Astrocyte of the cerebellum (primary cell): Measurements from ENCODE around the gene CABP2.

Experiments
- DNase-seq: peaks from one replicate; pipeline ENCODE4 v3.0.0-alpha.2; 2011; ENCODE audit warnings: low read depth
- H3K4me3 ChIP-seq: 2 replicates; pipeline ENCODE4 v1.5.1; 2011; ENCODE audit warnings: mild to moderate bottlenecking, low read depth, low read length, moderate library complexity
- in situ Hi-C: cut with HindIII; loops from 2 replicates; pipeline ENCODE4 v1.10.0; 2017; ENCODE audit warnings: low sequenced_read_pairs
- TF ChIP-seq, protein P1 (sequence below): IDR thresholded peaks from 2 replicates; pipeline ENCODE4 v1.5.1; 2012; ENCODE audit warnings: low read length, low read depth, moderate library complexity, mild to moderate bottlenecking; ENCODE audit errors: missing control alignments

Gene CABP2

DNA sequence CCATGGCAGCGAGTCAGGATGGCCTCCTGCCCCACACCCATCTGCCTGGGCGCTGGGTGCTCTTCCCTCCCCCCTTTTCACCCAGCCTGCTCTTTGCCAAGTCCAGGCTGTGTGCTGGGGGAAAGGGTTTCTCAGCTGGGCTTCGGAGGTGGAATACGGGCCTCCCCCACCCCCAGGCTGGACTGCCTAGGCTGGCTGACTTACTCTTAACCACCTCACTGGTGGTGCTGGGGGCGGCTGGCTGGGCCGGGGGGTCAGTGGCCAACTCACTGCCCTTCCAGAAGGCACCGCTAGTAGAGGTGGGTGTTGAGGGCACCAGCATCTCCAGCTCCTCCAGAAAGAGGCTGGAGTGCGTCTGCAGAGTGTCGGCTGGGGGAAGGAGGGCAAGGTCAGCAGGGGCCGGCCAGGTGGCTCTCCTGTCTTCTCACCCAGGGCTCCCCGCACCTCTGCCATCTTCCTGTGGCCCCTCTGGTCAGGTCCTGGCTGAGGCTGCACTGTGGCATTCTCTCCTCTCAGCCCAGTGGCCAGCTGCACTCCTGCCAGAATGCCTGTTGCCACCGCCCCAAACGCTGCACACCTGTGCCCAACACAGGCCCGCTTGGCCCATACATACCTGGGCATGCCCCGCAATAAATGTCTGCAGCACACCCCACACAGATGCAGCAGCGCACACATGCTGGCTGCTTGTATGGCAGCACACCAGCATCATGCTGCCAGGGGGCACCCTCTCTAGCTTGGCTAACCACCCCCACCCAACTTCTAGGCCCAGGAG, 27.8 kb downstream of the CABP2 start:
- no peak for DNase-seq
- in situ Hi-C loops, result no loop called here
- TF ChIP-seq, protein P1, sequence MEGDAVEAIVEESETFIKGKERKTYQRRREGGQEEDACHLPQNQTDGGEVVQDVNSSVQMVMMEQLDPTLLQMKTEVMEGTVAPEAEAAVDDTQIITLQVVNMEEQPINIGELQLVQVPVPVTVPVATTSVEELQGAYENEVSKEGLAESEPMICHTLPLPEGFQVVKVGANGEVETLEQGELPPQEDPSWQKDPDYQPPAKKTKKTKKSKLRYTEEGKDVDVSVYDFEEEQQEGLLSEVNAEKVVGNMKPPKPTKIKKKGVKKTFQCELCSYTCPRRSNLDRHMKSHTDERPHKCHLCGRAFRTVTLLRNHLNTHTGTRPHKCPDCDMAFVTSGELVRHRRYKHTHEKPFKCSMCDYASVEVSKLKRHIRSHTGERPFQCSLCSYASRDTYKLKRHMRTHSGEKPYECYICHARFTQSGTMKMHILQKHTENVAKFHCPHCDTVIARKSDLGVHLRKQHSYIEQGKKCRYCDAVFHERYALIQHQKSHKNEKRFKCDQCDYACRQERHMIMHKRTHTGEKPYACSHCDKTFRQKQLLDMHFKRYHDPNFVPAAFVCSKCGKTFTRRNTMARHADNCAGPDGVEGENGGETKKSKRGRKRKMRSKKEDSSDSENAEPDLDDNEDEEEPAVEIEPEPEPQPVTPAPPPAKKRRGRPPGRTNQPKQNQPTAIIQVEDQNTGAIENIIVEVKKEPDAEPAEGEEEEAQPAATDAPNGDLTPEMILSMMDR, result no peak
- no peak overlapping the region for H3K4me3 ChIP-seq

DNA sequence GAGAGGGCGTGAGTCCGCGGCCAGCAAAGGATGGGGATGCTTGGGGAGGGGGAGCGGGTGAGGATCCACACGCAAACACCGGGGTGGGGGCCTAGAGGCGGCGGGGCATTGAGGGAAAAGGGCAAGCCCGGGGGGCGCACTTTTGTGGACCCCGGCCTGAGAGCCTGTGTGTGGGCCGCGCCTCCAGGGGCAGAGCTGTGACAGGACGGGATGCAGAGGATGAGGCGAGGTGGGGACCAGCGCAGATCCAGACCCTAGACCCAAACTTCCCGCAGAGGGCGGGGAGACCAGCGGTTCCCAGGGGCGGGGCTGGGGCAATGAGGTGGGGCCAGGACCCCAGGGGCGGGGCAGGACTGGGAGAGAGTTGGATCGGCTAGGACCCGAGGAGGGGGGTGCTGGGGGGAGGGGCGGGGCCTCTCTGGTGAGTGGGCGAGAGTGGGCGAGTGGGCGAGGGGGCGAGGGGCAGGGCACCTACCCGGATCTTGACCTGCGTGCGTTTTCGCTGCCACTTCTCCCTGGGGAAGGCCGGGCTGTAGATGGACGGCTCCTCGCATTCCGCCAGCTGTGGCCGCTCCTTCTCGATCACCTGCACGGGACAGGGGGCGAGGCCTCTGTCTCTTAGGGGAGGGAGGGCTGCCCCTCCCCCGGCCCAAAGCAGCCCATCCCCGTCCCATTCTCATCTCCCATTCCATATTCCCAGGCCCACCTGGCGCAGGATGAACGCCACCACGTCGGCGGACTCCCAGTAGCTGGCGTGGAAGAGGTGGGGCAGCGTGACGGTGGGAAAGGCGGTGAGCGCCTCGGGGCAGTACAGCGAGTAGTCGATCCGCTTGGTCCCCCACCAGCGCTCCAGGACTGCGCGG, 28.6 kb downstream of the CABP2 start:
- H3K4me3 ChIP-seq, result no peak overlapping the region
- no peak for DNase-seq
- in situ Hi-C loops, result no loop called here
- TF ChIP-seq, protein P1, result no peak

DNA sequence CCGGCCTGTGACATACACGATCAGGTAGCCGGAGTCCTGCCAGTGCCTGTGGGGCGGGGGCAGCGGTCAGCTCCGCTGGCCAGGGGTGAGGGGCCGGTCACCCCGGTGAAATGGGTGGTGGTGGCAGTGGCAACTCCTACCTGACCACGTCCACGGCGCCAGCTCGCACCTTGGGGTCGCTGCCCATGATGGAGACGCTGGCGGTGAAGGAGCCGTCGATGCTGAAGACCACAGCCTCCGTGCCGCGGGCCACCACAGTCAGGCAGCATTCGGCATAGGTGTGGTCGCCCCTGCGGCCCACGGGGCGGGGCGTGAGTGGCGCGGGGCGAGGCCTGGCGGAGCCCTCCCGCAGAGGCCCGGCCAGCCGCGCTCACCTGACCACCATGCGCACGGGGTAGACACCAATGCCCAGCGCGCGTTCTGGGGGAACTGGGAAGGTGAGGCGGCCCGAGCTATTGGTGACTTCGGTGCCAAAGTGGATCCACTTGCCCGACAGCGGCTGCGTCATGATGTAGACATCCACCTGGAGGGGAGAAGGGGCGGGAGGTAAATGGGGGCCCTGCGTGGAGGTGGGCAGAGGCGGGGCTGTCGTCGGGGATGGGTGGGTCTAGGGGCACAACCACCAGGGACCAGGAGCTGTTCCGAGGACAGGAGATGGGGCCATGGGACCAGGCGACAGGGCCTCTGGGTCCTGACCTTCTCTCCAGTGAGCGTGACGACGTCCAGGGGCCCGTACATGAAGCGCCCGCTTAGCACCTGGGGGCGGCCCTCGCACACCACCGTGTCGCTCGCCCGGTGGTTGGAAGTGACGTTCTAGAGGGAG, 29.5 kb downstream of the CABP2 start:
- in situ Hi-C loops, result no loop called here
- no peak for DNase-seq
- TF ChIP-seq, protein P1, result no peak
- no peak overlapping the region for H3K4me3 ChIP-seq

DNA sequence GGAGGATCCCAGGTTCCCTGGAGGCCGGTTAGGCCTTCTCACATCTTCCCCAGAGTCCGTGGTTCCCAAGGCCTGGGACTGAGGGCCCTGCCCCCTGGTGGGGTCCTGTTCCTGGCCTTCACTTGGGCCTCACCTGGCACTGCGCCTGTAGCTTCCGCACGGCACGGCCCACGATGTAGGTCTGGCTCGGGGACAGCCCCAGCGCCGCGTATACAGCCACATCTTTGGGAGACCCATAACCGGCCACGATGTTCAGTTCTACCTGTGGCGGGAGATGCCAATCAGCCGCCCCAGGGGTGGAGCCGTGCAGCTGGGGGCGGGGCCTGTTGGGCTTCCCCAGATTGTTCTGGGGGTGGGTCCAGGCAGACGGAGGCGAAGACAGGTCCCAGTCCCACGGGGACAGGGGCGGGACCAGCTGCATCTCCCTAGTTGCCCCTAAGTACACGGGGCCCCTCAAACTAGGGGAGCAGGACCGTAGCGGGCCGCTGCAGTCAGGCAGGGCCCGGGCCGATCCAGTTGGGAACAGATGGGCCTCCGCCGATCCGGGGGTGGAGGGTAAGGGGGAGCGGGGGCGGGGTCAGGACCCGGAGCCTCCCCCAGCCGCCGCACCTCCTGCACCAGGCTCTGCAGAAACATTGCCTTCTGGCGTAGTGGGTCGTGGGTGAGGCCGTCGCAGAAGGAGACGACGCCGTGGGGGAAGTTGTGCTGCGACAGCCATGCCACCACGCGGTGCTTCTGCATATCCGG, 30.3 kb downstream of the CABP2 start:
- TF ChIP-seq, protein P1, result no peak
- no peak overlapping the region for H3K4me3 ChIP-seq
- in situ Hi-C loops, result no loop called here
- DNase-seq, result no peak

- H3K4me3 ChIP-seq, result no peak overlapping the region
- DNase-seq, result no peak
- in situ Hi-C loops, result no loop called here
- TF ChIP-seq, protein P1, result no peak
Observed at GRCh38 chr11:67492069-67492727, 31.0 kb downstream of the CABP2 start.
